GM18526 (cell line): ENCODE results near the gene MAMLD1.

Experiments used
- POLR2A ChIP-seq: IDR thresholded peaks from 3 replicates; pipeline ENCODE4 v1.6.1; 2011; ENCODE audit not compliant: insufficient read length; ENCODE audit errors: extremely low read depth

MAMLD1 gene

GRCh38 chrX:150544835-150545770 is 182.0 kb downstream of the MAMLD1 start:
- TF ChIP-seq POLR2A, result no peak

DNA sequence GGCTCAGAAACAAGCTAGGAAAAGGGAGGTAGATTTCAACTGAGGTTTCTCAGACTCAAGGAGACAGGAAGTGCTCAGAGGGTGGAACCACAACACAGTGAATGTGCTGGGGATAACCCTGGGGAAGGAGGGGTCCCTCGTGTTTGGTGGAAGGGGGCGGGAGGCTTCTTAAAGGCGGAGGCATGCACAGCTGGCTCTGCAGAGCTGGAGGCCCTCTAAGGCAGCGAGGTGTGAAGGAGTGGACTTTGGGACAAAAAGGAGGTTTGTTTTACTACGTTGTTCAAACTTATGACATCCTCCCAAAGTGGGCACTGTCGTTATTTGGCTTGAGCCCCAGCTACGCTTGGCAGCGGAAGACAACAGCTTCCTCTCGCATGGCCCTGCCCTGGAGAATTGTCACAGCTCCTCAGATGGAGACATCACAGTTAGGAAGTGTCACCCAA is 183.6 kb downstream of the MAMLD1 start:
- no peak for TF ChIP-seq POLR2A

- no peak for TF ChIP-seq POLR2A
These were observed 184.4 kb downstream of the MAMLD1 start for GRCh38 chrX:150547375-150548115.

- TF ChIP-seq POLR2A, result no peak
These were observed 185.1 kb downstream of the MAMLD1 start for GRCh38 chrX:150548251-150548650.

DNA sequence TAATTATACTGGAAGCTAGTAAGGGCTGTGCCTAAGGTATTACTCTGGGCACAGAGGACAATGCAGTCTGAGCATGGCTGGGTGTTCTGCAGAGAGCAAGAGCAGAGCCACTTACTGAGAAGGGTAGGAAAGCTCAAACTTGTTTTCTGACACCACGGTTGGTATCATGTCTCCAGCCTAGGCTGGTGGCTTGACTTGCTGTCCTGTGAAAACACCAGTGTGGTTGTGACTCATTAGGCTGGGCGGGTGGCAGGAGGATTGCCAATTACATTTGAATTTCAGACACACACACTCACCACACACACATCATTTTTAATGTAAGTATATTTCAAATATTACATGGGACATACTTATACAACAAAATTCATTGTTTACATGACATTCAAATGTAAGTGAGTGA is 185.6 kb downstream of the MAMLD1 start:
- no peak for TF ChIP-seq POLR2A

GRCh38 chrX:150551963-150552362 is 188.8 kb downstream of the MAMLD1 start:
- TF ChIP-seq POLR2A, result no peak

DNA sequence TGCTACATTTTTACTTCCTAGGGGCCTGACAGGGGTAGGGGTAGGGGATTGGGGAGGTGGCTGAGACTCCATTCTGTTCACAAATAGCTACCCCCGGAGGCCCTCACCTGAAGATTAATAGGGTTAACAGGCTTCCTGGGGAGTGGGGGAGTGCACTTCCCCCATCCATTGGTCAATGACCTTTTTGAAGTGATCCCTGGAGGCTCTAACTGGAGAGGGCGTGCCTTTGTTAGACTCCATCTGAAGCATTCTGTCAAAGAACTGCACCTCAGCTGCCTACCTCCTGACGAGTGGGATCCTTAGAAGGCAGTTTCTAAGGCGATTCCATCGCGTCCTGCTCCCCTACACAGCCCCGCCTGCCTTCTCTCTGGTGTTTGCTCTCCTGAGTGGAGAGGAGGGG is 195.3 kb downstream of the MAMLD1 start:
- no peak for TF ChIP-seq POLR2A
